Raji (cell line): ENCODE data around the gene APLP2.

Source experiments
- POLR2A ChIP-seq: IDR thresholded peaks from 2 replicates; pipeline ENCODE4 v1.6.1; 2011; ENCODE audit warnings: low read depth, low read length, control low read depth; ENCODE audit not compliant: insufficient read depth

APLP2 gene

DNA sequence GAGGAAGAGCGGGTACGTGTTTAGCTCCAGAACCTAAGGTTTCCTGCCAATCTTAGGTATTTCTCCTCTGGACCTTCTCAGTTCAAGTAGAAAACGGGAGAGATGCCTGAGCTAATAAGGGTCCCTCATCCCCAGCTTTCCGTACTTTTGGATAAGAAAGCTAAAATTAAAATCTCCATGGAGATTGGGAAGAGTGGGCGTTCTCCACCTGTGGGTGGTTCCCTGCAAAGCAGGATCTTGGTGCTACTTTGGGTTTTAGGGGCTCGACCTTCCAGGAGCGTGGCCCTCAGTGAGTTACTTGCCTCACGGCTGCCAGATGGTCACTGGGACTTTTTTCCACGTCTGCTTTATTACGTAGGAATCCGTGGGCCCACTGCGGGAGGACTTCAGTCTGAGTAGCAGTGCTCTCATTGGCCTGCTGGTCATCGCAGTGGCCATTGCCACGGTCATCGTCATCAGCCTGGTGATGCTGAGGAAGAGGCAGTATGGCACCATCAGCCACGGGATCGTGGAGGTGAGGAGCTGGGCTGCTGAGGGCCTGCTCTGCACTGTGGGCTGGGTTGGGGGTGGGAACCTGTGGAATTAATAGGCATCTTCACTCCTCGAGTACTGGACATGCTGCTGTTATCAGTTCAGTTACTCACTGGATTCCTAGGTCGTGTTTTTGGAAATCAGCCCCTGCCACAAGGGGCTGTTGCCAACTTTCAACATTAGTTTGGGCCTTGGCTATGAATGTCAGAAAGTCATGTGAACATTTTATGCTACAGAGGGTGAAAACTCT, 72.1 kb downstream of the APLP2 start:
- TF ChIP-seq POLR2A, result no peak

DNA sequence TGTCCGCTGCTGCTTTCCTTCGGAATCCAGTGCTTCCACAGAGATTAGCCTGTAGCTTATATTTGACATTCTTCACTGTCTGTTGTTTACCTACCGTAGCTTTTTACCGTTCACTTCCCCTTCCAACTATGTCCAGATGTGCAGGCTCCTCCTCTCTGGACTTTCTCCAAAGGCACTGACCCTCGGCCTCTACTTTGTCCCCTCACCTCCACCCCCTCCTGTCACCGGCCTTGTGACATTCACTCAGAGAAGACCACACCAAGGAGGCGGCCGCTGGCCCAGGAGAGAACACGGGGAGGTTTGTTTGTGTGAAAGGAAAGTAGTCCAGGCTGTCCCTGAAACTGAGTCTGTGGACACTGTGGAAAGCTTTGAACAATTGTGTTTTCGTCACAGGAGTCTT, 74.4 kb downstream of the APLP2 start:
- no peak for TF ChIP-seq POLR2A

DNA sequence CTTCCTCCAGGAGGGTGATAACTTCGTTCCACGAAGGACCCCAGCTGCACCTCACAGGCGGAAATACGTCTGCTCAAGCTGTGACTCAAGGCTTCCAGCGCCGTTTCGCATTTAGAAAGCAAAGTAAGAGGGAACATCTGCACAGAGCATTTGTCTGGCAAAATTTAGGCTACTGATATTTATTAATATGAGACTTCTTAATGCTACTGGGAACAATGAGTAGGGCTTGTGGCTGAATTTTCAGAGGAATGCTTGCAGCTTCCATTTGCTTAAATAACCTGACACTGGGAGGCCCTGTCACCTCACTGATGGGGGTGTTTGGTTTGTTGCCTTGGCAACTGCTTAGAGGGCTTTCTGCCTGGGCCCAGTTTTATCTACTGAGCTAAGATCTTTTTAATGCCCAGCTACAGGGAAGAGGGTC, 75.2 kb downstream of the APLP2 start:
- no peak for TF ChIP-seq POLR2A

DNA sequence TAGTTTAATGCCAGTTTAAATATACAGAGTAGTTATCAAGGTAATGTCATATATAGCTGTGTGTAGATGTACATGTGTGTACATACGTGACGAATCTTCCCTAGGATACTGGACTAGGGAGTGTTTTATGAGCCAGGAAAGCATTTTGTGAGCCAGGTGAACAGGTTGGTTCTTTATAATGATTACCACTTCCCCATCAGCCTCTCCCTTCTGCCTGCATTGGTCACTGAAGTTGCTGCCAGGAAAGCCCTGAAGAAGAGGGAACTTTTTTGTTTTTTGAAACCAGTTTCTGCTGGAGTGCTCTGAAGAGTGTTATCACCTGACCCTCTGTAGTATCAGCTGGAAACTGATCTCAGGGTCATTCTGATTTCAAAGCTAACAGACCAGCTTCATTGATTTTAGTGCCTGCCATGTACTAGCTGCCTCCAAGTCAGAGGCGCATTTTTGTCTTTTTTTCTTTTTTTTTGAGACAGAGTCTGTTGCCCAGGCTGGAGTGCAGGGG, 75.7 kb downstream of the APLP2 start:
- no peak for TF ChIP-seq POLR2A

DNA sequence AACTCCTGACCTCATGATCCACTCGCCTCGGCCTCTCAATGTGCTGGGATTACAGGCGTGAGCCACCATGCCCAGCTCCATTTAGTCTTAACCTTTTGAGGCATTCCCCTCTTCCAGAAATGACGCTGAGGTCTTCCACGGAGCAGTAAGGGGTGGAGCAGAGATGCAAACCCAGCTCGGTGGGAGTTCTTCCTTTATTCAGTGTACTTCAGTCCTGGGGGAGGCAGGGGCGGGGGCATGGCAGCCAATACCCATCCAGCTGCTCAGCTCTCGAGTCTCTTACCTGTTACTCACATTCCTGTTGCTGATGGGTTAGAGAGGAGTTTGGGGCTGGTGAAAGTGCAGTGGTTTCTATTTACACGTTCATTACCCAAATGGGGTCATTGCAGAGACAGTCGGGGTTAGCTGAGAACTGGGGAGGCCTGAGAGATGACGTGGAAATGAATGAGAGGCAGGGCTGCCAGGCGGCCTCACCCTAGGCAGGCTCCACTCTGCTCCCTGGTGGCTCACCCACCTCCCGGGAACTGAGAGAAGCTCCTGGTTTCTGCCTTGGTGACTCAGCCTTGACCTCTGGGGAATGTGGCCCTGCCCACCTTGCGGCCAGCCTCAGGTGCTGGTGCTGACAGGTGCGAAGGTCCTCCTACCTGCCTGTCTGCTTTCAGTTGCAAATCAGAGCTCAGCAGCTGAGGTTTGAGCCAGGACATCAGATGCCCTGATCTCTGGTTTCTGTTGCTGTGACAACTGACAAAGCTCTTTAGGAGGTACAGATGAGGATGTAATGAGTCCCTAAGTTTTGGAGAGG, 76.5 kb downstream of the APLP2 start:
- TF ChIP-seq POLR2A, result no peak

DNA sequence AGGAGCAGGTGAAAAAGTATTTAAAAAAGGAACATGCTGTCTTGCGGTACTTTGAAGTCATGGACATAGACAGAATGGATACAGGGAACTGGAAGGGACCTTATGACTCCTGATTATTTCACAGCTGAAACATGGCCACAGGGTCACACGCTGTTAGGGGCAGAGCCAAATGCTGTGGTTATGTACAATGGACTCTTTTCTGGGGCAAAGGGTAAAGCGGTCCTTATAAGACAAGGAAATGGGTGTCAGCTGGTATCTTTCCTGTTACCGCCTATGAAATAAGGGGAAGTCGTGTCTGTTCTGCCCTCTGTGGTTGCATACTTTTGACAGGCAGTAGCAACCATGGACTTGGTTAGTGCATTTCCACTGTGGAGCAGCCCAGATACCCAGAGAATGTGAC, 77.1 kb downstream of the APLP2 start:
- no peak for TF ChIP-seq POLR2A

DNA sequence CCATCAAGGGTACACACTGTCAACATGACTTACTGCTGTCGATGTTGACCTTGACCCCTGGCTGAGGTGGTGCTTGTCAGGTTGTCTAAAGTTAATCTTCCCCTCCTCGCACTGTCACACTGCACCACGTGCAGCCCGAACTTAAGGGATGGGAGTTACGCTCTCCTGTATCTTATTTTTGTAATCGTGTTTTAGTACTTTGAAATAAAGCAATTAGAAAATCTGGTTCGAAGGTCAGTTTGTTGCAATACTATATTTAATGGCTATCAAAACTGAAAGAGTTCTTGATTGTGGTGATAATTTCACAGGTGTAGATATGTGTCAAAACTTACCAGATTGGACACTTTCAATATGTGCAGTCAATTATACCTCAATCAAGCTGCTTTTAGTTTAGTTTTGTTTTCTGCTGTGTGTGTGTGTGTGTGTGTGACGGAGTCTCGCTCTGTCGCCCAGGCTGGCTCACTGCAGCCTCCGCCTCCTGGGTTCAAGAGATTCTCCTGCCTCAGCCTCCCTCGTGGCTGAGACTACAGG, 79.2 kb downstream of the APLP2 start:
- no peak for TF ChIP-seq POLR2A

DNA sequence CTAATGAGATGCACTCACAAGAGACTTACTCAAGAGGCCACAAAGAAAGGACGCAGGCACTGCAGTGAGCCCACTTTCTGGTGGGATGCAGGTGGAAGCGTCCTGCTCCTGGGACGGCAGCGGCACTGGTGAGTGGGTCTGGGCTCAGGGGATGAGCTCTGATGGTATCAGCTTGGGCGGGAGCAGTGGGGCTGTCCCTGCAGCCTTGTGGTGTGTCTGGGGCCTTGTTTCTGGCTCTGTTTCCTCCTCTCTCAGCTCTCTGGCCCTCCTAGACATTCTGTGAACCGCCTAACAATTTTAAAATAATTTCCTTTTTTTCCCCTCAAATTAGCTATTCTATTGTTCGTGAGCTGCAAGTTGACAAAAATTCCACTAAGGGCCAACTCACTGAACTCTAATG, 81.1 kb downstream of the APLP2 start:
- no peak for TF ChIP-seq POLR2A

DNA sequence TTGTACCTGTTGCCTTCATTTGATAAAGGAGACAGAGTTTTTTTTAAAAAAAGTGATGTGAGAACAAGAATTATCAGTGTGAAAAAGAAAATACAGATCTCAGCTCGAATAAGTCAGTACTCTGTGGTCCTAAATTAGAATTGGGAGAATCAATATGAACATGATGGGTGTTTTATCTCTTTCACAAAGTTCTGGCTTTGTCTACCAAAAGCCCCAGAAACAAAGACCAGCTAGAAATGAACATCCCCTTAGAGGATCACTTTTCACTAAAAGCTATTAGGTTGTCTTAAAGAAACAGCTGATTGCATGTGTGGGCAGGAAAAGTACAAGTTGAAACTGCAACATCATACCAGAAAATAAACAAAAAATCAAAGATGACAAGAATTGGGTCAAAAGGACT, 81.5 kb downstream of the APLP2 start:
- no peak for TF ChIP-seq POLR2A

DNA sequence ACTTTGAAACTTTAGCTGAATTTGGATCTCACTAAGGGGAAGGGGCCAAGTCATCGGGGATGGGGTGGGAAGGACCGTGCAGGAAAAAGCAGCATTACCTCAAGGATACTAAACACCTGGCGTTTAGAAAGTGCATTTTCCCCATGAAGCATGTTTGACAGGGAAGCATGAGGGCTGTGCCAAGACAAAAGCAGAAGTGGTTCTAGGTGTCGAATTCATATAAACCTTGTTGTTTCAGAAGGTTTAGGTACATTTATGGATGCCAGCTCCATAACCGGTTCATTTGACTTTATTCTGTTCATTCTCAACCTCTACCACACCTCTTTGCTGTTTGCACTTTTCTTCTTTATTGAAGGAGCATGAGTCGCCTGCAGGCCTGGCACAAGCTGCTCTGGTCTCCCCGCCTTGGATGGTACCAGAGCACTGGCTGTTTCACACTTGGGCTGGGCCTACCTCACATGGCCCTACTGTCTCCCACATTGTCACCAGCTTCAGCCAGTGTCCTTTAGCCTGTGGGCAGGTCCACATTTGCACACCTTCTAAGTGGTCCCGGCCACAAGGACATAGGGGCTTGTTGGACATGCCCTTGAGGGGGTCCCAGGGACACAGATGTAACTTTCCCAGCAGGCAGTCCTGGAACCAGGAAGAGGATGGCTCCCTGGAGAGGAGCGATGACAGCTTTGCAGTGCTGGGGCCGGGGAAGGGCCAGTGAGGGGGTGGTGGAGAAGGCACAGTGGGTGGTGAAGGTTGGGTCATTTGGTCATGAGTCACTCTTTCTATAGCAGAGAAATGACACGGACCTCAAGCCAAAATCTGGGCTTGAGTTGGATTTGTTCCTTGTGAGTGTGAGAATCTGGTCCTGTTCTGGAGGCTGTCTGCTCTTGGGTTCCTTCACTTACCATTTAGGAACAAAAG, 86.7 kb downstream of the APLP2 start:
- no peak for TF ChIP-seq POLR2A

DNA sequence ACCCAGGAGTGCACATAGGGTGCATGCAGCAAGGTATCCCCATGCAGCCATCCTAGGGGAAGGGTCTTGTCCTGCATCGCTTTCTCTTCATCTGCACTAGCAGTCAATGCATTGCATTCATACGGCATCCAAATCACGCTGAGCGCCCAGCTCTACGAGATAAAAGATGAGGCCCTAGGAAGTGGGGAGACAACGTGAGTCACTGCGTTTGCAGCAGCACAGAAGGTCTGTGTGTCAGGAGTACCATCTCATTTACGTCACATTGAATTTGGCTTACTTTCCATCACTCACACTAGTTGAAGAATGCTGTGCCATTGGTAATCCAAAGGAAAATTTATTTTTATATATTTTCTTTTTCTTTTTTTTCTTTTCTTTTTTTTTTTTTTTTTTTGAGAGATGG, 87.4 kb downstream of the APLP2 start:
- TF ChIP-seq POLR2A, result no peak

DNA sequence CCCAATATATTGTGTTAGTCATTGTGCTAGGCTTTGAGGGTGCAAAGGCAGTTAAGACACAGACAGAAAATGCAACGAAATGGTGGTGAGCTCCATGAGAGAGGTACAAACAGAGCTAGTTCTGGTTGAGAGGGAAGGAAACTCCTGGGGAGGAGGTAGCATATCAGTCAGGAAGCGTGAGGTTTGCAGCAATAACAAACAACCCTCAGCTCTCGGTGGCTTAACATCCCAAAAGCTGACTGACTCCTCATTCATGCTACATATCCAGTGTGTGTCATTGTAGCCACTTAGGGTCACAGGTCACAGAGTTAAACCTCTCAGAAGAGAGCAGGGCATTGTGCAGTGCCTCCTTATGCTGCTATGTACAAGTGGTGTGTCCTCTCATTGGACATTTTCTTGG, 88.1 kb downstream of the APLP2 start:
- TF ChIP-seq POLR2A, result no peak

DNA sequence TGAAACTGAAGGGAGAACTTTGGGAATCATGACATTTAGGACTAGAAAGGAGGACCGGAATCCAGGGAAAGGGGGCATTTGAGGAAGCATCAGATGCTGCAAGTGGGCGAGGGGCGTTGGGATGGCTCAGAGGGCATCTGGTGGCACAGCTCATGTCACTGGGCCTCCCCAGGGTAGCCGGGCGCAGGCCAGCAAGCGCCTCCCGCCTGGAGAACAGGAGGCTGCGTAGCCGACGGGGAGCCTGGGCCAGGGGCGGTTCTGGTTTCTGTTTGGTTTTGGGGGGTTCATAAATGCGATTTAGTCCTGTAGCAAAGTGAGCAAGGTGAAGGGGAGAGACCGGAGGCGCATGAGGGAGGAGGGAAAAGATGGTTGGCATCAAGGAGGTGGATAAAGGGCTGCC, 89.4 kb downstream of the APLP2 start:
- no peak for TF ChIP-seq POLR2A

DNA sequence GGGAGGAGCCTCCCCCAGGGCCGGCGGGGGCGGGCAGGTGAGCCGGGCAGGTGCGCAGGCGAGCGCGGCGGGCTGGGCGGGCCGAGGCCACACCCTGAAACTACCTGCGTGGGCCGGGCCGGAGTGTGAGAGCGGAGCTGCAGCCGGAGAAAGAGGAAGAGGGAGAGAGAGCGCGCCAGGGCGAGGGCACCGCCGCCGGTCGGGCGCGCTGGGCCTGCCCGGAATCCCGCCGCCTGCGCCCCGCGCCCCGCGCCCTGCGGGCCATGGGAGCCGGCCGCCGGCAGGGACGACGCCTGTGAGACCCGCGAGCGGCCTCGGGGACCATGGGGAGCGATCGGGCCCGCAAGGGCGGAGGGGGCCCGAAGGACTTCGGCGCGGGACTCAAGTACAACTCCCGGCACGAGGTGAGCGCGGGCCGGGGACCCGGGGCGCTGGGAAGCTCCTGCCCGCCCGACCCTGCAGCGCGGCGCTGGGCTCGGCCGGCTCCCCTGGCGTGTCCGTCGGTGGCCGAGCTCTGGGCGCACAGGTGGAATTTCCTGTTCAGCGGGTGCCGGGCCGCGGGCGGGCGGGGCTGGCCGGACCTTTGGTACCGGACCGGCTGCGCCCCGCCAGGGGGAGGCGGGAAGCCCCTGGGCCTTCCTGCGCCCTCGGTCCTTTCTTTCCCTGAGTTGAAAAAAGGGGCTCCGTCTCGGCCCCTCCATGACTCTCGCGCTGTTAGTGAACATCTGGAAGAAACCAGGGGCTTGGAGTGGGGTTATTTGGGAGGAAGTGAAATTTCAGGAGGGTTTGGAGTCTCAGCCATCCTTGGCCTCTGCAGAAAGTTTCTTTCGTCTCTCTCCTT, 90.2 kb downstream of the APLP2 start, which contains the start of gene ST14:
ST14 (plus strand) TSS at position 126 of the 841 bp plus-strand sequence; CDS start at position 324, 198 bp downstream.
- TF ChIP-seq POLR2A, result peak; percentile 66
